ENCODE data around the gene SOCS2. TPM values are rescaled to one million over a fixed set of nuclear protein-coding genes. Genes with fewer than 3 reads are reported as not detected.
A peak's percentile ranks its signal among the peaks of the same experiment; 100 is the strongest.

Gene SOCS2
- total RNA-seq, 2 experiments from 2014 or later: not detected

DNA sequence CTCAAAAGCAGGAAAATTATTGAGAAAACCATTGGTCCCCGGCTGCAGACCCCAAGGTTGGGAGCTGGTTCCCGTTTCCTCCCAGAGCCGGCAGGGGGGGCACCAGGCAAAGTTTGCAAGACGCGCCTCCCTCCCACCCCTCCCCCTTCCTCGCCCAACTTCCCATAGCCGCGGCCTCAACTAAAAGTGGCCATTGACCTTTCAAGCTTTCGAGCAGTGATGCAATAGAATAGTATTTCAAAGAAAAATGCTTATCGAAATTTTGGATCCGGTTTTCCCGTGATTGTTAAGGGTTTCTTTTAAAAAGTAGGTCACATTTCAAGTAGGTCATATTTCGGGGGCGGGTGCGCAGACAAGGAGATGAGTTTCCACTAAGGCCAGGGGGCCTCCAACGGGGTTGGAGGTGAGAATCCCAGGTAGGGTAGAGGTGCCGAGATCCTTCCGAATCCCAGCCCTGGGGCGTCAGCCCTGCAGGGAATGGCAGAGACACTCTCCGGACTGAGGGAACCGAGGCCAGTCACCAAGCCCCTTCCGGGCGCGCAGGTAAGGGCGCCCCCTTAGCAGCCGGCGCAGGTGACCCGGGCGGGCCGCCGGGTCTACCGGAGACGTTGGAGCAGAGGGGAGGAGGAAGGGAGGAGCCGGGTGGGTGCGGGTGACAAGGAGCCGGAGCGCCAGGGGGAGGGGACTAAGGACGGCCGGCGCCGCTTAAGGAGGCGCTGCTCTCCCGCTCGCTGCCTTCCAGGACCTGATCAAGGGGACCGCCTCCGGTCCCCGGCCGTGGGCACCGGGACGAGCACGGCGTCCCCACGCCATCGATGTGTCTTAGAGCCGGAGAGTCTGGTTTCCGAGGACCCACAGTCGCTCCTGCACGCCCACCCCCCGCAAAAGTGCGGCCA, 2.6 kb upstream of the SOCS2 start:
- no TSS peak for BruUV-seq (replicated peaks)
- Histone ChIP-seq H4K20me1 (ENCODE audit: insufficient read depth, low read length) (no peaks in the 10 kb centered on the region), H3K27ac (ENCODE audit: low read depth, low read length, poor library complexity, severe bottlenecking) (no peak overlapping the region), H3K9me2 (ENCODE audit: insufficient read depth, low read length) (no peaks in the 10 kb centered on the region), H3K9me3 (ENCODE audit: low read length) (no peaks in the 10 kb centered on the region), H3K79me2 (ENCODE audit: insufficient read depth, low read depth, low read length) (no peaks in the 10 kb centered on the region), H3K4me2 (ENCODE audit: low read length) (peak overlapping the region; percentile 76), H3K4me3 (ENCODE audit: low read depth, low read length, poor library complexity, severe bottlenecking) (peak overlapping the region; percentile 63), H3K4me1 (ENCODE audit: insufficient read depth, low read length, poor library complexity, severe bottlenecking) (peaks cover 19% of the 10 kb centered on the region), H2AFZ (ENCODE audit: low read length) (no peak overlapping the region), H3K36me3 (ENCODE audit: insufficient read depth, low read length) (no peaks in the 10 kb centered on the region)
- peak; percentile 76 for DNase-seq (ENCODE audit: low spot score)
- POLR2A ChIA-PET: interaction anchor here (1.2 to 1.6 kb wide), 2 partner anchors 66 to 107 kb away, joined by 3 to 4 read pairs; partner anchors contain the start of gene CRADD
- intact Hi-C loops (cut with micrococcal nuclease; ENCODE audit: unreplicated experiment): loop anchor here (1.0 kb wide), 1 partner anchor 531 kb away; no protein-coding TSS in a partner anchor
- CTCF ChIA-PET (ENCODE audit: unreplicated experiment): interaction anchor here (1.3 kb wide), 2 partner anchors 531 to 533 kb away, joined by 3 to 9 read pairs; no protein-coding TSS in a partner anchor
- TF ChIP-seq EZH2phosphoT487 (IDR thresholded peaks at IDR 0.05; ENCODE audit: borderline replicate concordance, low read depth, low read length) (no peak), CTCF (conservative IDR thresholded peaks at IDR 0.05; ENCODE audit: low read length) (peak; percentile 83)

DNA sequence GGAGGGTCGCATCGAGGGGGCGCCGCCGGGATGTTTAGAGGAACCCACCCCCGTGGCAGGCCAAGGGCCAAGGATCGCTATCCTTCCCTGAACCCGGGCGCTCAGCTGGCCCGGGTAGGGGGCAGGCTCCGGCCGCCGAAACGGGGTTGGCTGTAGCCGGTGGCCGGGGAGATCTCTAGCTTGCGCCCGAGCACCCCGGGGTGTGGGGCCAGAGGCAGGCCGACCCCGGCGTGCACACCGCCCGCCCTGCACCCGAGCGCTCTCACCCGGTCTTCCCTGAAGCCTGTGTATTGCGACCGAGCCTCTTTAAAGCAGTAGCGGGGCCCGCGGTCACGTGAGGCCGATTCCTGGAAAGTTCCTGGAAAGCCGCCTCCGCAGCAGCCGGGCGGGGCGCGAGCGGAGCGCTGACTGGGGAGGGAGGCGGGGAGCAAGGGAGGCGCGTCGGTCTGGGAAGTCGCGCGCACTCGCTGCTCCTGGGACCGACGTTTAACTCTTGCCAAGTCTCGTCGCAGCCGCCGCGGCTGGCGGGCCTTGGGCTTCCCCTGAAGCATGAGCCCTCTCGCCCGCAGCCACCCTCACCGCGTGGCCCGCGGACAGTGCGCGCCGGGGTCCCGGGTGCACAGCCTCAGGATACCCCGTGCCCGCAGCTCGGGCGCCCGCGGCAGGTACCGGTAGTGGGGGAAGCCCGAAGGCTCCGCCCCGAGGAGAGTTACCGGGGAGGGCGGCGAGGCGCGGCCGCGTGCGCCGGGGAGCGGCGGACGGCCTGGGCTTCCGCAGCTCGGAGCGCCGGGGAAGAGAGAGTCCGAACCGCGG, 1.7 kb upstream of the SOCS2 start:
- peaks cover 19% of the 10 kb centered on the region for H3K4me1 ChIP-seq (ENCODE audit: insufficient read depth, low read length, poor library complexity, severe bottlenecking)
- intact Hi-C loops (cut with micrococcal nuclease; ENCODE audit: unreplicated experiment): no loop called here
- H3K9me3 ChIP-seq (ENCODE audit: low read length): no peaks in the 10 kb centered on the region
- TF ChIP-seq EZH2phosphoT487 (IDR thresholded peaks at IDR 0.05; ENCODE audit: borderline replicate concordance, low read depth, low read length) (no peak), CTCF (conservative IDR thresholded peaks at IDR 0.05; ENCODE audit: low read length) (no peak)
- H3K9me2 ChIP-seq (ENCODE audit: insufficient read depth, low read length): no peaks in the 10 kb centered on the region
- H2AFZ ChIP-seq (ENCODE audit: low read length): no peak overlapping the region
- H3K79me2 ChIP-seq (ENCODE audit: insufficient read depth, low read depth, low read length): no peaks in the 10 kb centered on the region
- H4K20me1 ChIP-seq (ENCODE audit: insufficient read depth, low read length): no peaks in the 10 kb centered on the region
- no TSS peak for BruUV-seq (replicated peaks)
- peak overlapping the region; percentile 76 for H3K4me2 ChIP-seq (ENCODE audit: low read length)
- peak; percentile 60 for DNase-seq (ENCODE audit: low spot score)
- CTCF ChIA-PET (ENCODE audit: unreplicated experiment): no interaction called here
- peak overlapping the region; percentile 63 for H3K4me3 ChIP-seq (ENCODE audit: low read depth, low read length, poor library complexity, severe bottlenecking)
- no peaks in the 10 kb centered on the region for H3K36me3 ChIP-seq (ENCODE audit: insufficient read depth, low read length)
- H3K27ac ChIP-seq (ENCODE audit: low read depth, low read length, poor library complexity, severe bottlenecking): no peak overlapping the region
- POLR2A ChIA-PET: interaction anchor here (0.6 kb wide), 1 partner anchor 103 kb away, joined by 3 read pairs; no protein-coding TSS in a partner anchor
